Coronary artery (tissue), 2 donors: ENCODE data around the gene ECT2L.

Experiments used
- DNase-seq: peaks from one replicate; pipeline ENCODE4 v3.0.0-alpha.2; 2017; ENCODE audit warnings: low spot score
- H3K27ac ChIP-seq, 2 donors: fragments of 200-600 bp; sonication (generic); one replicate each; pipeline ENCODE4 v1.5.1; 2016 to 2019
- H3K4me3 ChIP-seq: fragments of 200-600 bp; sonication (generic); 2 replicates; pipeline ENCODE4 v1.5.1; 2016; ENCODE audit warnings: mild to moderate bottlenecking, moderate library complexity
- TF ChIP-seq, protein P1 (sequence below): fragments of 200-600 bp; sonication (generic); IDR thresholded peaks from one replicate; pipeline ENCODE4 v1.5.1; 2019; ENCODE audit warnings: antibody characterized with exemption

The ECT2L gene

DNA sequence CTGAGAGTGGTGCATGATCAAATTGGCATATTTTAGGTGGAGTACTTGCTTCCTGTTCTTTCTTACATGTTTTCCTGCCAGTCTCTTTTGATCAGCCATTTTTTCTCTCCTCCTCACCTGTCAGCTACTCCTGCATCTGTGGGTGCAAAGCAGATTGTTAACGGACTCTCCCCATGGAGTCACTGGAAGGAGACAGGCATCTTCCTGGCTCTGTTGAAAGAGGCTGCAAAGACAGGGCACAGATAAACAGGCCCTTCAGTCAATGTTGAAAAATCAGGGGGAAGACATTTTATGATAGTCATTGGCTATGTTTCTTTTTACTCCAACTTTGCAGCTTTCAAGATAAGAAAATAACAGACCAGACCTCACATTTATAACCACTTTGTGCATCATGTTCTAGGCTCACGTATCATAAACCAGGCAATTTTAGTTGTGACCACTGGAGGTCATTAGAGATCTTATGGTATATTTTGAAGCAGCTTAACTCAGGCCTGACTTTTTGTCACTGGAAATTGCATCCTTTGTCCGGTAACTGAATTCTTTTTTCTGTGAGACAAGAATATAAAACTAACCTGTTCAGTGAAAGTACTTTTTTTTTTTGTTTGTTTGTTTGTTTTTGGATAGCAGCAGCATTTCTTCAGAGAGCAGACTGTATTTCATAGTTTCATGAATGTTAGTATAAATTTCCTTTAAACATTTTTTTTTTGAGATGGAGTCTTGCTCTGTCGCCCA lies 20.1 kb downstream of the ECT2L start:
- no peak for DNase-seq
- Histone ChIP-seq H3K27ac (no peak overlapping the region), H3K4me3 (no peak overlapping the region)
- TF ChIP-seq, protein P1, sequence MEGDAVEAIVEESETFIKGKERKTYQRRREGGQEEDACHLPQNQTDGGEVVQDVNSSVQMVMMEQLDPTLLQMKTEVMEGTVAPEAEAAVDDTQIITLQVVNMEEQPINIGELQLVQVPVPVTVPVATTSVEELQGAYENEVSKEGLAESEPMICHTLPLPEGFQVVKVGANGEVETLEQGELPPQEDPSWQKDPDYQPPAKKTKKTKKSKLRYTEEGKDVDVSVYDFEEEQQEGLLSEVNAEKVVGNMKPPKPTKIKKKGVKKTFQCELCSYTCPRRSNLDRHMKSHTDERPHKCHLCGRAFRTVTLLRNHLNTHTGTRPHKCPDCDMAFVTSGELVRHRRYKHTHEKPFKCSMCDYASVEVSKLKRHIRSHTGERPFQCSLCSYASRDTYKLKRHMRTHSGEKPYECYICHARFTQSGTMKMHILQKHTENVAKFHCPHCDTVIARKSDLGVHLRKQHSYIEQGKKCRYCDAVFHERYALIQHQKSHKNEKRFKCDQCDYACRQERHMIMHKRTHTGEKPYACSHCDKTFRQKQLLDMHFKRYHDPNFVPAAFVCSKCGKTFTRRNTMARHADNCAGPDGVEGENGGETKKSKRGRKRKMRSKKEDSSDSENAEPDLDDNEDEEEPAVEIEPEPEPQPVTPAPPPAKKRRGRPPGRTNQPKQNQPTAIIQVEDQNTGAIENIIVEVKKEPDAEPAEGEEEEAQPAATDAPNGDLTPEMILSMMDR, result peak; percentile 48

DNA sequence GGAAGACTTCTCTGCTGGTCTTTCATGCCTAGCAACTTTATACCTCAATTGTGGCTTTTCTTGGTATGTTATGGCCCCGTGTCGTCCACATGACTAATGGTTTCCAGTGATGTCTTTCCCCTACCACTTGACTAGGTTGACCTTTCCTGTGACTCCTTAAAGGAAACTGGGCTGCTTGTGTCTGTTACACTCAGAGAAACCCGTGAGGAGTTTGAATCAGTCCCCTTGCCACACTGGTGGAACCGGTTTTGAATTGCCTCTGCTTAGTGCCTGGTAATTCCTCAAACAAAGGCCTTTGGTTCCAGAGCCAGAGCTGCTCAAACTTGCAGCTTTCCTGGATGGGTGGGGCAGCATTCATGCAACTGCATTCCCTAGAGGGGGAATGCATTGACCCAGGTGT lies 21.9 kb downstream of the ECT2L start:
- no peak overlapping the region for H3K4me3 ChIP-seq
- H3K27ac ChIP-seq, result no peak overlapping the region
- TF ChIP-seq, protein P1, result no peak
- DNase-seq, result no peak

DNA sequence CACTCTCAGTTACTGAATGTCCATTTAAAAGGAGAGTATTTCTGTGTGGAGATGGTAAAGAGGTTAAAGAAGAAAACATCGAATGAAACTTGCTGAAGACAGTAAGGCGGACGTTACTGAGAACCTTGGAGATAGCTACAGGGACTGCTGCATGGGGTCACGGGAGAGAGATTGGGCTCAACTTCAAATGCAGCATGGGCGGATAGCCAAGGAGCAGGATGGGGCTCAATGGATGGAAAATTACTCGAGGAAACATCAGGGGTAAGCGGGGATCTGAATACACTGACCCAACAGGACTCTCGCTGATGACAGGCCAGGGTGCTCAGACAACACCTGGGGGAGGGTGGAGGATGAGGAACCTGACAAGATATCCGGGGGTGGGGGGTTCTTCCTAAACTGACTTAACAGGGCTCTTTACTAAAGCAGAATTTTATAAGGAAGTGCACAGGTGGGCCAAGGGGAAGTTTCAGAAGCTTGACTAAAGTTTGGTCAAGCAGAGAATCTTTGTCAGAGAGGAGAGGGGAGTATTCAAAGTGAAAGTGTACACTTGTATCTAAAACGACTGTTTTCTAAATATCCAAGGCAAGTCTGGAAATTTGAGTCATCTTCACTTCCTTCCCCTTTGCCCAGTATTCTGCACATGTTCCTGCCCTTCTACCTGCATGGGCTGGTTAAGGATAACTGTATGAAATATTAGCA lies 22.8 kb downstream of the ECT2L start:
- H3K27ac ChIP-seq, result no peak overlapping the region

DNA sequence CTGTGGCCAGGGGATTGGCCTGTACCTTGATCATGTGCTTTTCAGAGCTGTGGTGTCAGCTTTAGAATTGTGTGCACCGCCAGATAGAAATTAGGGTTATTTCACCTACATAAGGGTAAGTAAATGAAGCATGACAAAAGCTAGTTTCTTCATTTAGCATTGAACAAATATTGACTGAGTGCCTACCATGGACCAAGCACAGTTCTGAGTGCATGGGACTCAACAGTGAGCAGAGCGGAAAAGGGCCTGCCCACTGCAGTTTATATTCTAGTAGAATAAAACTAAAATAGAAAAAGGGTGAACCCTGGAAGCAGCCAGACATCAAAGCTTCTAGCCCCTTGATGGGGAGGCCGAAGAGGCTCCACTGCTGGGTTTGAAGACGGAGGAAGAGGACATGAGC lies 25.6 kb downstream of the ECT2L start:
- no peak overlapping the region for H3K4me3 ChIP-seq
- H3K27ac ChIP-seq, result no peak overlapping the region
- TF ChIP-seq, protein P1, result no peak
- no peak for DNase-seq

More for the DNA sequence above, 22.8 kb downstream of the ECT2L start:
- DNase-seq, result no peak
- no peak overlapping the region for H3K4me3 ChIP-seq
- TF ChIP-seq, protein P1, result no peak

DNA sequence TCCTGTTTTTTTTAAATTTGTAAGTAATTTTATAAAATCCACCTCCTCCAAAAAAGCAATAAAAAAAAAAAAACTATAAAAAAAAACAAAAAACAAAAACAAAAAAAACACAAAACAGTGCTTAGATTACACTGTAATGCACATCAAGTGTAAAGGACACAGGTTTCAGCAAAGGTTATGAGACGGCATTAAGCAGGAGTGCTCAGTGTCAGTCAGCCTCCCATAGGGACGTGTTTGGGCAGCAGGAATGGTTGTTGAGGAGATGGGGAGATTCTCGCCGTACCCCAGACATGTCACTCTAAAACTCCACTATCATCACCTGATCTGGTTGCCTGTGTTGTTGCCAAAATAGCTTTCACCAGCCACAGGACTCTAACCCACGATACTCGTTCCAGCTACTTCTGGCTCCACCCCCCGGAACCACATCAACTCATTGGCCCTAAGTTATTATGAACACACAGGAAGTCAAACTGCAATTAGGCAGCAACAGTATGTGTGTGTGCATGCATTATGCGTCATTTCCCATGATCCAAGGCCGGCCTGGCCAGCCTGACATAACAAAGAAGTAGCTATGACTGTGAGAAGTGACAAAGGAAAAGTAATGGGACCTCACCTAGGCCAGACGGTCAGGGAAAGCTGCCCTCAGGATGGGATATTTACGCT lies 28.7 kb downstream of the ECT2L start:
- DNase-seq, result no peak
- H3K4me3 ChIP-seq, result no peak overlapping the region
- H3K27ac ChIP-seq, result no peak overlapping the region
- TF ChIP-seq, protein P1, result no peak

DNA sequence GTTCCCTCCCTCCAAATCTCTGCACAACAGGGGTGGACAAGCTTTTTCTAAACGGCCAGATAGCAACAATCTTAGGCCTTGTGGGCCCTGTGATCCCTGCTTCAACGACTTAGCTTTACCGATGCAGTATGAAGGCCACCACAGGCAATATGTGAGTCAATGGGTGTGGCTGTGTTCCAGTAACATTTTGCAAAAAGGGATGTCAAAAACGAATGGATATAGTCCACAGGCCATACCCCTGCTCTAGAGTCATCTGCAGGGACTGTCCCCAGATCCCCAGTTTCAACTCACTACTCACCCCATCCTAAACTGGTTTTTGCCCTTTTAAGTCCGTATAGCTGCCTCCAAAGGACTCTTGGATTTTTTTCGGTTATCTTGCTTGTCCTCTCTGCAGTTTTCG lies 34.4 kb downstream of the ECT2L start:
- DNase-seq, result no peak
- no peak overlapping the region for H3K27ac ChIP-seq
- TF ChIP-seq, protein P1, result no peak
- no peak overlapping the region for H3K4me3 ChIP-seq
